Measurements from ENCODE around the gene SYT2.
"Not testable (repeated sequence)": the region's sequence is repeated elsewhere in the genome, so short reads cannot be mapped to it uniquely, and the experiment has no call there.

Gene SYT2

DNA sequence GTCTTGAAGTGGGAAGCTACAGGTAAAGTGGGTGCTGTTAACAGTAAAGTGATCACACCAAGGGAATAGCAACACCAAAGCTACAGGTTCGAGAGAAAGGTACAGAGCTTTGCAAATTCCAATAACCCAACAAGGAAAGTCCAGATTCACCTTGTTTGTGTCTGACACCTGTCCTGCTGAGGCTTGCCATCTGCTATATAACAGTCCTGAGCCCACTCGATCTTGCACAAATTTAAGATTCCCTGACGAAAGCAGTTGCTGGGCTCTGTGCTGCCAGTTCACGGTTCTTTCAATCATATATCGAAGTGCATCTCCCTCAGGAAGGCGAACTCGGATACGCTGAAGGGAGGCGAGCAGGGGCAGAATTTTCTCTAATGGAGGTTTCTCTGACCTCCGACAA, 23.0 kb upstream of the SYT2 start:
- DNase-seq (ENCODE audit: insufficient read length, low spot score), result no peak
- FAIRE-seq, result no peak
- TF ChIP-seq POLR2AphosphoS5 (IDR thresholded peaks at IDR 0.05; ENCODE audit: low read depth, low read length), result no peak
- no peak for TF ChIP-seq PAX5 (IDR thresholded peaks at IDR 0.05; ENCODE audit: insufficient read depth, low read length, severe bottlenecking)
- no peak for TF ChIP-seq POLR2A (IDR thresholded peaks at IDR 0.05; ENCODE audit: low read depth, low read length)
- no peak for TF ChIP-seq TAF1 (IDR thresholded peaks at IDR 0.05; ENCODE audit: low read depth, low read length)
- no peak for TF ChIP-seq SPI1 (IDR thresholded peaks at IDR 0.05; ENCODE audit: low read depth, low read length)
- no peak for TF ChIP-seq POU2F2 (IDR thresholded peaks at IDR 0.05; ENCODE audit: low read depth, low read length)

DNA sequence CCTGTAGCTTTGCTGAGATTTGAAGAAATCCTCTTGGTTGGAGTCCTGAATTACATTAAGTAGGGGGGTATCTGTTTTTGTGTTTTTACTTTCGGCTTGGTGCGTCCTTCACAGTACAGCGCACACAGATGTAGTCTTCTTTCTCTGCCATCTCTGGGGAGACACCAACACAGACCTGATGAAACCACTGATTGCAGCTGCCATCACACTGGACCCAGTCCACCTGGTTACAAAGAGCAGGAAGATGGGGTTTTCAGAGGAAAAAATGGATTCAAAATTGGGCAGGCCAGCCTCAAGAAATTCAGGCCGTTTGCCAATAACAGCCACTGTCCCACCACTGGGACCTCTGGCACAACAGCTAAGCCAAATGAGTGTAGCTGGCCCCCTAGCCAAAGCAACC, 18.7 kb upstream of the SYT2 start:
- DNase-seq (ENCODE audit: insufficient read length, low spot score), result no peak
- FAIRE-seq, result peak; percentile 38
- TF ChIP-seq POLR2A (IDR thresholded peaks at IDR 0.05; ENCODE audit: low read depth, low read length) (no peak), SPI1 (IDR thresholded peaks at IDR 0.05; ENCODE audit: low read depth, low read length) (no peak), POLR2AphosphoS5 (IDR thresholded peaks at IDR 0.05; ENCODE audit: low read depth, low read length) (no peak), TAF1 (IDR thresholded peaks at IDR 0.05; ENCODE audit: low read depth, low read length) (no peak), PAX5 (IDR thresholded peaks at IDR 0.05; ENCODE audit: insufficient read depth, low read length, severe bottlenecking) (no peak), POU2F2 (IDR thresholded peaks at IDR 0.05; ENCODE audit: low read depth, low read length) (no peak)

DNA sequence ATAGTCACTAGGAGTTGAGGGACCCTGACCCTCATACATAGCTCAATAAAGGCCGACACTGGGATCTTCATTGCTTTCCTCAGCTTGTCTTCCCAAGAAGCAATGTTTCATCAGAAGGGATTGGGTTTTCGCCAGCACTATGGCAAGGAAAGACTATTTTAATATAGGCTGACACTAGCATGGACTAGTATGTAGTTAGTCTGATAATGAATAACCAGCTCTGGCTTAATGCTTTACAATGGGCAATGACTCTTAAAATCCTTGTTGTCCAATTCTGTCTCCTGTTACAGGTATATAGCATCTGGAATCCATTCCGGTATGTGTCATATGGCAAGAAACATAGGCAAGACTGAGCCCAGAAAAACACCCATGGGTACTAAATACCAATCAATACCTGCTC, 15.3 kb upstream of the SYT2 start:
- FAIRE-seq (no peak), DNase-seq (ENCODE audit: insufficient read length, low spot score) (no peak)
- TF ChIP-seq POLR2AphosphoS5 (IDR thresholded peaks at IDR 0.05; ENCODE audit: low read depth, low read length) (no peak), TAF1 (IDR thresholded peaks at IDR 0.05; ENCODE audit: low read depth, low read length) (no peak), PAX5 (IDR thresholded peaks at IDR 0.05; ENCODE audit: insufficient read depth, low read length, severe bottlenecking) (no peak), SPI1 (IDR thresholded peaks at IDR 0.05; ENCODE audit: low read depth, low read length) (no peak), POU2F2 (IDR thresholded peaks at IDR 0.05; ENCODE audit: low read depth, low read length) (no peak), POLR2A (IDR thresholded peaks at IDR 0.05; ENCODE audit: low read depth, low read length) (no peak)

DNA sequence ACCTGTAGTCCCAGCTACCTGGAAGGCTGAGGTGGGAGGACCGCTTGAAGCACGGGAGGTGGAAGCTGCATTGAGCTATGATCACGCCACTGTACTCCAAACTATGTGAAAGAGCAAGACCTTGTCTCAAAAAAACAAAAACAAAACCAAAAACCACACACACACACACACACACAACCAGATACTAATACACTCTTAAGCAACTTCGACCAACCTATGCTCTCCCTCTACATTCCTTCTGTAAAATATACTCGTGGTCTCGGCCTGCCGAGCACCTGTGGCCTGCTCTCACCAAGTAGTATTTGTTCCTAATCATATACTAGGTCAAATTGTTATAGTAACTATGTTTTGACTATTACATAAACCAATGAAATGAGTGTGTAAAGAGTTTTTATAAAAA, 13.5 kb upstream of the SYT2 start:
- TF ChIP-seq POLR2A (IDR thresholded peaks at IDR 0.05; ENCODE audit: low read depth, low read length) (no peak), TAF1 (IDR thresholded peaks at IDR 0.05; ENCODE audit: low read depth, low read length) (no peak), PAX5 (IDR thresholded peaks at IDR 0.05; ENCODE audit: insufficient read depth, low read length, severe bottlenecking) (no peak), POU2F2 (IDR thresholded peaks at IDR 0.05; ENCODE audit: low read depth, low read length) (no peak), POLR2AphosphoS5 (IDR thresholded peaks at IDR 0.05; ENCODE audit: low read depth, low read length) (no peak), SPI1 (IDR thresholded peaks at IDR 0.05; ENCODE audit: low read depth, low read length) (no peak)
- FAIRE-seq (no peak), DNase-seq (ENCODE audit: insufficient read length, low spot score) (no peak)

DNA sequence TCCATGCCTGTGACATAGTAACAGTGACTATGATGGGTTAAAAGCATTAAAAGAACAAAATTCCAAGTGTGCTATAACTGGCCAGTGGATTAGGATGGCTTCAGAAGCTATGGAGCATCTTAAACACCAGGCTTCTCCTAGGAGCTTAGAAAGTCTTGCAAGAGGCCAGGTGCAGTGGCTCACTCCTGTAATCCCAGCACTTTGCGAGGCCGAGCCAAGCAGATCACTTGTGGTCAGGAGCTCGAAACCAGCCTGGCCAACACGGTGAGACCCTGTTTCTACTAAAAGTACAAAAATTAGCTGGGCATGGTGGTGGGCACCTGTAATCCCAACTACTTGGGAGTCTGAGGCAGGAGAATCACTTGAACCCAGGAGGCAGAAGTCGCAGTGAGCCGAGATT, 12.8 kb upstream of the SYT2 start:
- FAIRE-seq; DNase-seq (ENCODE audit: insufficient read length, low spot score): not testable (repeated sequence)

DNA sequence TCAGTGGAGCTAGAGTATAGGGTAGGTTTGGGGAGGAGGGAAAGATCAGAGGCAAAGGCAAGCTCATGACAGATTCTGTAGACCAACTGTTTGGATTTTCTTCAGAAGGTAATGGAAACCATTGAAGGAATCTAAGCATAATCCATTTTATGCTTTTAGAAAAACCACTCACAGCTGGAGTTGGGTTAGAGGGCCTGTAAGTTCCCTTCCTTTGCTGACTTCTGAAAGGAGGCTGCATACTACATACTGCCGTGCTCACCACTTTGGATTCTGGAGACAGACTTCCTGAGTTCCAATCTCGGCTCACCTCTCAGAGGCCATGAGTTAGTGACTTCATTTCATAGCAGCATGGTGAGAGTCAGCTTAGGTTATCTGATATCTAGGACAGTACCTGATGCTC, 6.4 kb upstream of the SYT2 start:
- no peak for TF ChIP-seq POU2F2 (IDR thresholded peaks at IDR 0.05; ENCODE audit: low read depth, low read length)
- TF ChIP-seq SPI1 (IDR thresholded peaks at IDR 0.05; ENCODE audit: low read depth, low read length), result no peak
- no peak for TF ChIP-seq PAX5 (IDR thresholded peaks at IDR 0.05; ENCODE audit: insufficient read depth, low read length, severe bottlenecking)
- TF ChIP-seq POLR2AphosphoS5 (IDR thresholded peaks at IDR 0.05; ENCODE audit: low read depth, low read length), result no peak
- TF ChIP-seq POLR2A (IDR thresholded peaks at IDR 0.05; ENCODE audit: low read depth, low read length), result no peak
- DNase-seq (ENCODE audit: insufficient read length, low spot score) (no peak), FAIRE-seq (no peak)

DNA sequence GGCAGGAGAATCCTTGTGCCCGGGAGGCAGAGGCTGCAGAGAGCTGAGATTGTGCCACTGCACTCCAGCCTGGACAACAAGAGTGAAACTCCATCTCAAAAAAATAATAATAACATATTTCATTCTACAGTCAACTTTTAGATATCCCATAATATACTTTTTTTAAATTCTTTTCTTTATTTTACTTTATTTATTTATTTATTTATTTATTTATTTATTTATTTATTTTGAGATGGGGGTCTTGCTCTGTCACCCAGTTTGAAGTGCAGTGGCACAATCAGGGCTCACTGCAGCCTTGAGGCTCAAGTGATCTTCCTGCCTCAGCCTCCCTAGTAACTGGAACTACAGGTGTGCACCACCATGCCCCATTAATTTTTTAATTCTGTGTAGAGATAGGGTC, 3.9 kb upstream of the SYT2 start:
- FAIRE-seq, result not testable (repeated sequence)

DNA sequence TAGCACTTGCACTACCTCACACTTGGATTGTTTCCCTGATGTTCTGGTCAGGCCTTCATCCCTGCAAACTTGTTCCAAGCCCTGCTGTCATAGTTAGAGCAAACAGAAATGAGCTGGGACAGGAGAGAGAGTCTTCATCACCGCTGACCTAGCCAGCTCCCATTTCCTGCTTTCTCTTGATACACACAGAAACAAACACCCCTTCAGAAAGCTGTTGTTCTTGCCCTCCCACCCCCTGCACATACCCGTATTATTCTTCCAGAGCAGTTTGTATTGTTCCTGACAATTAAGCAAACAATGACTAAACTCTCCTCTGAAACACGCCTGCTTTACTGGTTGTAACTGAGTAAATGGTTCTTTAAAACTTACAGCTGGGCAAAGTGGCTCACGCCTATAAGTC, 2.9 kb upstream of the SYT2 start:
- no peak for FAIRE-seq
- no peak for TF ChIP-seq POU2F2 (IDR thresholded peaks at IDR 0.05; ENCODE audit: low read depth, low read length)
- no peak for TF ChIP-seq TAF1 (IDR thresholded peaks at IDR 0.05; ENCODE audit: low read depth, low read length)
- TF ChIP-seq POLR2AphosphoS5 (IDR thresholded peaks at IDR 0.05; ENCODE audit: low read depth, low read length), result no peak
- no peak for TF ChIP-seq PAX5 (IDR thresholded peaks at IDR 0.05; ENCODE audit: insufficient read depth, low read length, severe bottlenecking)
- TF ChIP-seq POLR2A (IDR thresholded peaks at IDR 0.05; ENCODE audit: low read depth, low read length), result no peak
- TF ChIP-seq SPI1 (IDR thresholded peaks at IDR 0.05; ENCODE audit: low read depth, low read length), result no peak
- no peak for DNase-seq (ENCODE audit: insufficient read length, low spot score)

More for the DNA sequence above, 3.9 kb upstream of the SYT2 start:
- DNase-seq (ENCODE audit: insufficient read length, low spot score), result not testable (repeated sequence)

DNA sequence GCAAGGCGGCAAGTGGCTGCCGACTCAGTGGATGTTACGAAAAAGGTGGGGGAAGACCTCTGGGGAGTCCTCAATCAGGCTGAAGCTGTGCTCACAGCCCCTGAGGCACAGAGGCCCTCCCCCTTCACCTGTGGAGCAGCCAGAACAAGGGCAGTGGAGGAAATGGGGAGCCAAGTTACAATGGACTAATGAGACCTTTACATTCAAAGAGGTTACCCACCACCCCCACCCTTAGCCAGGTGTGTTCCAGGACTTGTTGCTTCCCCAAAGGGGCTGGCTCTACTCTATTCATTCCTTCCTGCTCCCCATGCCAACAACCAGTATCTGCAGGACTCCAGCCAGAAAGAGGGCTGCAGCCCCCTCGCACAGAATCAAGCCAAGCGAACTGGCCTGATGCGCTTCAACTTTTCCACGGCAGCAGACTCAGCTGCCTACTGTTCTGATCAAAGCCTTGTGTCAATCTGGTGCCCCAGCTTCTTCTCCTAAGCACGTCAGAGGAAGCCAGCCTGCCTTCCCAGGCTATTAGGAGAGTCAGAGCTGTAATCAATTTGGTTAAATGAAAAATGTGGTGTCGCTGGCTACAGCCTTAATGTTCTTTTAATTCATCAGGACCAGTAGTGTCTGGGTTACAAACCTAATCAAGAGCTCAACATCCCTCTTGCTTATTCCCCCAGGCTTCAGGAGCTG, 1.8 kb upstream of the SYT2 start:
- DNase-seq (ENCODE audit: insufficient read length, low spot score) (no peak), FAIRE-seq (no peak)
- no peak for TF ChIP-seq PAX5 (IDR thresholded peaks at IDR 0.05; ENCODE audit: insufficient read depth, low read length, severe bottlenecking)
- no peak for TF ChIP-seq TAF1 (IDR thresholded peaks at IDR 0.05; ENCODE audit: low read depth, low read length)
- TF ChIP-seq SPI1 (IDR thresholded peaks at IDR 0.05; ENCODE audit: low read depth, low read length), result no peak
- no peak for TF ChIP-seq POLR2A (IDR thresholded peaks at IDR 0.05; ENCODE audit: low read depth, low read length)
- TF ChIP-seq POLR2AphosphoS5 (IDR thresholded peaks at IDR 0.05; ENCODE audit: low read depth, low read length), result no peak
- TF ChIP-seq POU2F2 (IDR thresholded peaks at IDR 0.05; ENCODE audit: low read depth, low read length), result no peak

DNA sequence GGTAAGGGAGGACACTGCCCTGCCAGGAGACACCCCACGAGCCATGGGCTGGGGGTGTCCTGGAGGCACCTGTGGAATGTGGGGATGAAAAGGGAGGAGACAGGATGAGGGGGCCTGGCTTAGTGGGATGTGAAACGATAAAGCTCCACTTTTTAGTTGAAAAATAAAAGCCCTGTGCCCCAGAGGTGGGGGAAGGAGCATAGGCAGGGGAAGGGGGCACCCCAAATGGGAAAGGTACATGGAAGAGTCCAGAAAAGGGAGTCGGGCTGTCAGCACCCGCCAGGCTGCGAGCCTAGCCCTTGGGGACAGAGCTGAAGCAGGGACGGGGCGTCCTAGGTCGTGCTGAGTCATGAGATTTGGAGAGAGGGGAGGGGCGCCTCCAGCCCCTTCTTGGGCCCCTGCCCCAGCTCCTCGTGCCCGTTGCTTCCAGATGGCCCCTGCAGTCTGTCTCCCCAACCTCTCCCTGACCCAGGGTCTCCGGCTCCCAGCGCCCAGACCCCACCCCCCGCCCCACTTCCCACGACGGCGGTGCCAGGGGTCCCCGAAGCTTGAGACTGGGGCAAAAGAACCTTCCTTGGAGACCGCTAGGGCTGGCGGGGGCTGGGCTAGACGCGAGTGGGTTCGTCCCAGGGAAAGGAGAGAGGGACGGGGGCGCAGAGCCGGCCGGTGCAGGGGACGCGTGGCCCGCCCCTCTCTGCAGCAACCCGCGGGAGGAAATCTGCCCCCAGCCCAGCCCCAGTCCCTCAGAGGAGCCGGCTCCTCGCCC, 795 bp downstream of the SYT2 start:
- no peak for DNase-seq (ENCODE audit: insufficient read length, low spot score)
- TF ChIP-seq POLR2AphosphoS5 (IDR thresholded peaks at IDR 0.05; ENCODE audit: low read depth, low read length), result no peak
- TF ChIP-seq TAF1 (IDR thresholded peaks at IDR 0.05; ENCODE audit: low read depth, low read length), result no peak
- TF ChIP-seq PAX5 (IDR thresholded peaks at IDR 0.05; ENCODE audit: insufficient read depth, low read length, severe bottlenecking), result no peak
- no peak for TF ChIP-seq SPI1 (IDR thresholded peaks at IDR 0.05; ENCODE audit: low read depth, low read length)
- TF ChIP-seq POU2F2 (IDR thresholded peaks at IDR 0.05; ENCODE audit: low read depth, low read length), result no peak
- no peak for FAIRE-seq

Data from GM12891 (cell line).